A172 (cell line): ENCODE measurements around the gene JKAMP. TPM values are rescaled to one million over a fixed set of nuclear protein-coding genes. Genes with fewer than 3 reads are reported as not detected.
"Not testable (repeated sequence)": the region's sequence is repeated elsewhere in the genome, so short reads cannot be mapped to it uniquely, and the experiment has no call there.

ENCODE experiments used
- DNase-seq: peaks from one replicate; pipeline ENCODE4 v3.0.0-alpha.2; 2015; ENCODE audit warnings: low spot score
- total RNA-seq: library from RNA; depleted of rRNA; stranded (reverse); fragments of >200 nt; shearing (Covaris generic); gene quantifications from 2 replicates; pipeline ENCODE4 v1.2.3, GENCODE V29; 2014; rRNA removed

Gene JKAMP
- total RNA-seq = 113 and 122 TPM in 2 replicates

- DNase-seq = peak; percentile 78
Measured at GRCh38 chr14:59483819-59484638, at the start of gene JKAMP, which contains the start of gene L3HYPDH. TSS of gene JKAMP (plus strand) at chr14:59484517. CDS start at chr14:59484590, 73 bp downstream. TSS of gene L3HYPDH (minus strand) at chr14:59484408. CDS start at chr14:59484316, 92 bp downstream.

GRCh38 chr14:59435101-59435500 lies 49.2 kb upstream of the JKAMP start:
- DNase-seq = no peak

- DNase-seq = no peak
Measured at GRCh38 chr14:59435987-59436386, 48.3 kb upstream of the JKAMP start.

- peak; percentile 46 for DNase-seq
Measured at GRCh38 chr14:59438195-59438647, 46.1 kb upstream of the JKAMP start.

GRCh38 chr14:59439256-59439965 lies 44.9 kb upstream of the JKAMP start:
- DNase-seq = no peak

GRCh38 chr14:59448673-59449072 lies 35.6 kb upstream of the JKAMP start:
- DNase-seq = not testable (repeated sequence)

GRCh38 chr14:59450716-59451115 lies 33.6 kb upstream of the JKAMP start:
- no peak for DNase-seq

- DNase-seq = no peak
Measured at GRCh38 chr14:59451849-59452248, 32.5 kb upstream of the JKAMP start.

GRCh38 chr14:59454139-59454538 lies 30.2 kb upstream of the JKAMP start:
- DNase-seq = peak; percentile 79

- DNase-seq = peak; percentile 22
Measured at GRCh38 chr14:59455411-59455810, 28.9 kb upstream of the JKAMP start.

GRCh38 chr14:59458486-59458885 lies 25.8 kb upstream of the JKAMP start:
- no peak for DNase-seq

- no peak for DNase-seq
Measured at GRCh38 chr14:59460378-59460777, 23.9 kb upstream of the JKAMP start.

GRCh38 chr14:59461891-59462290 lies 22.4 kb upstream of the JKAMP start:
- no peak for DNase-seq

- DNase-seq = no peak
Measured at GRCh38 chr14:59463787-59464485, 20.4 kb upstream of the JKAMP start.

- DNase-seq = no peak
Measured at GRCh38 chr14:59464486-59465315, 19.6 kb upstream of the JKAMP start.

GRCh38 chr14:59465316-59466135 lies 18.8 kb upstream of the JKAMP start, which contains the start of gene GPR135:
TSS of gene GPR135 (minus strand) at chr14:59465380. CDS start at chr14:59465226, 154 bp downstream.
- no peak for DNase-seq

- DNase-seq = peak; percentile 14
Measured at GRCh38 chr14:59474172-59474571, 10.1 kb upstream of the JKAMP start.

- DNase-seq = no peak
Measured at GRCh38 chr14:59475709-59476108, 8.6 kb upstream of the JKAMP start.

- no peak for DNase-seq
Measured at GRCh38 chr14:59478540-59478939, 5.8 kb upstream of the JKAMP start.

GRCh38 chr14:59480166-59480565 lies 4.2 kb upstream of the JKAMP start:
- DNase-seq = no peak
